LNCAP (cell line): ENCODE data around the gene RIPK4.

ENCODE experiments used
- CTCF ChIP-seq: fragments of 450-650 bp; IDR thresholded peaks from 2 replicates; pipeline ENCODE4 v1.5.1; 2017; ENCODE audit warnings: mild to moderate bottlenecking

The RIPK4 gene

GRCh38 chr21:41731081-41731480, 35.8 kb downstream of the RIPK4 start:
- no peak for TF ChIP-seq CTCF

GRCh38 chr21:41730367-41730765, 36.5 kb downstream of the RIPK4 start:
- TF ChIP-seq CTCF = no peak

- no peak for TF ChIP-seq CTCF
These were observed 37.0 kb downstream of the RIPK4 start for GRCh38 chr21:41729701-41730366.

GRCh38 chr21:41727784-41728763, 38.8 kb downstream of the RIPK4 start:
- no peak for TF ChIP-seq CTCF

- no peak for TF ChIP-seq CTCF
These were observed 39.7 kb downstream of the RIPK4 start for GRCh38 chr21:41726970-41727783.

GRCh38 chr21:41726630-41726969, 40.3 kb downstream of the RIPK4 start:
- no peak for TF ChIP-seq CTCF

GRCh38 chr21:41726058-41726558, 40.7 kb downstream of the RIPK4 start:
- TF ChIP-seq CTCF = no peak
